Activated CD8-positive, alpha-beta memory T cell treated with anti-CD3 and anti-CD28 coated beads, Interleukin-2, amount 10 ng/mL, durations not matched to agents 7 days and 5 days (primary cell): Measurements from ENCODE around the gene RAB3IP. TPM values are rescaled to one million over a fixed set of nuclear protein-coding genes. Genes with fewer than 3 reads are reported as not detected.
"Not testable (repeated sequence)": the region's sequence is repeated elsewhere in the genome, so short reads cannot be mapped to it uniquely, and the experiment has no call there.

ENCODE experiments used
- ATAC-seq: fragments of 150-1000 bp; cut with Tn5 transposase; one replicate; pipeline ENCODE4 v1.10.0; 2021; ENCODE audit warnings: moderate library complexity
- CTCF ChIA-PET: fragments of 350-600 bp; sonication (Branson Sonifier 250); formaldehyde crosslinking; loops from one replicate; lab custom pipeline; 2021; ENCODE audit warnings: antibody characterized with exemption; lab: Charles Lee
- DNase-seq: peaks from one replicate; pipeline ENCODE4 v3.0.0-alpha.2; 2020
- H3K27ac Mint-ChIP-seq: one replicate; pipeline ENCODE4 v1.8.0; 2021; ENCODE audit warnings: mild to moderate bottlenecking, mixed read lengths
- H3K27me3 Mint-ChIP-seq: one replicate; pipeline ENCODE4 v1.8.0; 2021; ENCODE audit warnings: mixed read lengths
- H3K36me3 Mint-ChIP-seq: one replicate; pipeline ENCODE4 v1.8.0; 2021; ENCODE audit warnings: mild to moderate bottlenecking, mixed read lengths
- H3K4me1 Mint-ChIP-seq: one replicate; pipeline ENCODE4 v1.8.0; 2021; ENCODE audit warnings: mixed read lengths
- H3K4me3 Mint-ChIP-seq: one replicate; pipeline ENCODE4 v1.8.0; 2021; ENCODE audit warnings: mild to moderate bottlenecking, moderate library complexity, mixed read lengths
- H3K9me3 Mint-ChIP-seq: one replicate; pipeline ENCODE4 v1.8.0; 2022; ENCODE audit warnings: low read depth, mixed read lengths
- total RNA-seq, 2 experiments: library from RNA; stranded (reverse); gene quantifications; one replicate each; pipeline ENCODE4 v1.2.3, GENCODE V29; 2021

The RAB3IP gene
- total RNA-seq, 2 experiments from 2014 or later, result 19.3 to 25.0 TPM

DNA sequence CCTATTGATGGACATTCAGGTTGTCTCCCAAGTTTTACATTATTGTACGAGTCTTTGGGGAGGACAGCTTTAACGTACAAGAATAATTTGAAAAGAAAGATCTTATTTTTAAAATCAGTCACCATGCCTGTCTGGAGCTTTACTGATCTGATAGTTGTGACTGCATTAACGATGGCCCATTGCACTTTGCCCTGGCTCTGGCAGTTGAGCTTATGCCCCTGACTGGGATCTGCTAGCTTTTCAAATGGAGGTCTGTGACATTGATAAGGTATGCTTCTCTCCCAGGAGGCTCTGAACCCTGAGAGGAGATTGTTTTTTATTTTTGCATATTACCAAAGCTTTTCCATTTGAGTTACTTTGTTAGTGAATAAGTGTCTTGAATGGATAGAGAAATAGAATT lies 17.9 kb upstream of the RAB3IP start:
- H3K4me1 Mint-ChIP-seq, result no peaks in the 10 kb centered on the region
- no peak overlapping the region for H3K27ac Mint-ChIP-seq
- H3K27me3 Mint-ChIP-seq, result peaks cover 36% of the 10 kb centered on the region
- CTCF ChIA-PET, result no interaction called here
- no peak overlapping the region for H3K4me3 Mint-ChIP-seq
- no peaks in the 10 kb centered on the region for H3K36me3 Mint-ChIP-seq
- no peak for ATAC-seq
- no peak for DNase-seq
- H3K9me3 Mint-ChIP-seq, result no peaks in the 10 kb centered on the region

DNA sequence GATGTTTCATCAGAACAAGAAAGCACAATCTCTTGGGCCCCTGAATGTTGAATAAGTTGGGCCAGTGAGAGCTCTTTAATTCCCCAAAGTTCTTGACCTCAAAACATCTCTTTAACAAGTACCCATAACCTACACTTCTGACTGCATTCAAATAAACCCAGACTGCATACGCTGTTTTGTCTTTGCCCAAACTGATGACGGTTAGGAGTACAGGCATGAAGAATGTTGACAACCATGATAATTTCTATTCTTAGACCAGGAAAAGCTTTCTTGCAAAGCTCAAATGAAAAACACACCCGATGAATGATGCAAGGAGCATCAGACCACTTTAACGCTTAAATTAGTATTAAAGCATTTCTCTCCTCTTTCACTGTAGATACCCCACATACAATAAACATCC lies 11.7 kb upstream of the RAB3IP start:
- peaks cover 44% of the 10 kb centered on the region for H3K27me3 Mint-ChIP-seq
- CTCF ChIA-PET, result interaction anchor here (0.8 kb wide), 1 partner anchor 21 kb away, joined by 3 read pairs; no protein-coding TSS in a partner anchor

DNA sequence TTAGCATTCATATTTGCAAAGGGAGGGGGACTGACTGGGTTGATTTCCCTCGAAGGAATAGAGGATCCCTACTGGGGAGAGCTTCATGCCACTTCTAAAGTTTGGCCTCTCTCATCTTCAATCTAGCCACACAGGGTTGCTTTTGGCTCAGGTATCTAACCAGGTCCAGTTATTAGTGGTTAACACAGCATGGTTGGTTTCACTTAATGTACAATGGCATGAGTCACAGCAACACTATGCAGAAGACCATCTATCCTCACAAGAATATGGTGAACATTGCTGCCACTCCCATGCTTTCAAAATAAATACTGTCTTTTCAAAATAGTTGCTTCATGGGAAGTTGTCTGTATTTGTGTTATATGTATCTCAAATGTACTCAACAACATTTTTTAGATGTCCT lies 6.6 kb upstream of the RAB3IP start:
- DNase-seq, result no peak
- H3K27ac Mint-ChIP-seq, result no peak overlapping the region
- H3K36me3 Mint-ChIP-seq, result no peaks in the 10 kb centered on the region
- CTCF ChIA-PET, result no interaction called here
- H3K4me3 Mint-ChIP-seq, result no peak overlapping the region
- H3K27me3 Mint-ChIP-seq, result peaks cover 43% of the 10 kb centered on the region
- H3K4me1 Mint-ChIP-seq, result no peaks in the 10 kb centered on the region
- no peaks in the 10 kb centered on the region for H3K9me3 Mint-ChIP-seq
- no peak for ATAC-seq

More for the DNA sequence above, 11.7 kb upstream of the RAB3IP start:
- no peak overlapping the region for H3K27ac Mint-ChIP-seq
- no peaks in the 10 kb centered on the region for H3K9me3 Mint-ChIP-seq
- H3K4me3 Mint-ChIP-seq, result no peak overlapping the region
- ATAC-seq (no peak), DNase-seq (no peak)
- no peaks in the 10 kb centered on the region for H3K36me3 Mint-ChIP-seq
- no peaks in the 10 kb centered on the region for H3K4me1 Mint-ChIP-seq

DNA sequence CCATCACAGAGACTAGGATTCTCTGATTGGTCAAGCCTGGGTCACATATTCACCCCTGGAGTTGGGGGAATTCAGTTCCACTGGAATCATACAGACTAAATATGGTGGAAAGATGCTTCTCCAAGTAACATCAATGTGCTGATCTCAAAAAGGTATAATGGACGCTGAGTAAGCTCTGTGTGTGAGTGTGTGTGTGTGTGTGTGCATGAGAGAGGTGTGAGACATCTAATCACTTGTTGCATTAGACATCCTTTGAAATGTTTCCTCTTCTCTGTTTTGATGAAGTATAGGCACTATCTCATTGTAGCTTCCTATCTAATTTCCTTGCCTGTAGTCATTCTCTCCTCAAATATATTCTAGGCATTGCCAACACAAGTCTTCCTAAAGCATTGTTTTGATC lies 5.0 kb upstream of the RAB3IP start:
- no peak for DNase-seq
- H3K27me3 Mint-ChIP-seq, result peaks cover 48% of the 10 kb centered on the region
- peaks cover 4% of the 10 kb centered on the region for H3K4me1 Mint-ChIP-seq
- CTCF ChIA-PET, result no interaction called here
- no peak overlapping the region for H3K4me3 Mint-ChIP-seq
- H3K36me3 Mint-ChIP-seq, result no peaks in the 10 kb centered on the region
- ATAC-seq, result no peak
- no peaks in the 10 kb centered on the region for H3K9me3 Mint-ChIP-seq
- H3K27ac Mint-ChIP-seq, result no peak overlapping the region

DNA sequence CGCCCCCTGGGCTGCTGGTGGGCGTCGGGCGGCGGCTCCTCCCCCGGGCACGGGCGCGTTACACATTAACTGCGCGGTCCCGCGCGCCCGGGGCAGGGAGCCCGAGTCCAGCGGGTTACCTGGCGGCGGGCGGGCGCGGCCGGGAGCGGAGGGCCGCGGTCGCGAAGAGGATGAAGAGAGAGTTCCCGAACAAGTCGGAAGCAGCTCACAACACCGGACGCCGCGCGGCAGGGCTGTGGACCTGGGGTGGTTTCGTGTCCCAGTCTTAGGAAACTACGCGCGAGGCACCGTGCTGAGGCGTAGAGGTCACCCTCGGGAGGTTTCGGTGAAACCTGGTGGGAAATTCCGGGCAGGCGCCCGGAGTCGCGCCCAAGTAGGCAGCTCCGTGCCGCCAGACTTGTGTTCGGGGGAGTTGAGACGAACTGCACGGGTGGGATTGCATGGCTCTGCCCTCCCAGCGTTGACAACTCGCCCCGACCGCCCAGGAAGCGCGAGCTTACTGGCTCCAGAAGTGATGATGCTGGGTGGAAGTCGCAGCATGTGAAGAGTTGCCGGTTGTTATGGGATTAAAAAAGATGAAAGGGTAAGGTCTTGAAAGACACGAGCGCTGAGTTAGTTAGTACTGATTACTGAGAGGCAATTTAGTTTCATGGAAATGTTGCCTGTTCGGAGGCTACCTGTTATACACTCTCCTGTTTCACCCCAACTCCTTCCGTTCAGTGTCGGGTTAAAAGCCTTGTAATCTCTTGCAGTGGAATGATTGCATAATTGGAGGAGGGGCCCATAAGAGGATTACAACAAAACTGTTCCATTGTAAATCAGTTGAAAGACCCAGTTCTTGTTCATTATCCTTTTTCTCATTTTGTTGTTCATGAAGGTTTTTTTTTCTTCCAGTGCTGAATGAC lies 879 bp downstream of the RAB3IP start:
- ATAC-seq, result peak; percentile 32
- Mint-ChIP-seq H3K4me1 (peaks cover 16% of the 10 kb centered on the region), H3K36me3 (peaks cover 1% of the 10 kb centered on the region), H3K27ac (peak overlapping the region; percentile 64), H3K27me3 (peaks cover 19% of the 10 kb centered on the region), H3K4me3 (peak overlapping the region; percentile 78), H3K9me3 (no peaks in the 10 kb centered on the region)
- DNase-seq, result peak; percentile 76
- CTCF ChIA-PET, result interaction anchor here (0.9 to 1.8 kb wide), 4 partner anchors 14 to 87 kb away, joined by 3 to 4 read pairs (median 3); no protein-coding TSS in a partner anchor

DNA sequence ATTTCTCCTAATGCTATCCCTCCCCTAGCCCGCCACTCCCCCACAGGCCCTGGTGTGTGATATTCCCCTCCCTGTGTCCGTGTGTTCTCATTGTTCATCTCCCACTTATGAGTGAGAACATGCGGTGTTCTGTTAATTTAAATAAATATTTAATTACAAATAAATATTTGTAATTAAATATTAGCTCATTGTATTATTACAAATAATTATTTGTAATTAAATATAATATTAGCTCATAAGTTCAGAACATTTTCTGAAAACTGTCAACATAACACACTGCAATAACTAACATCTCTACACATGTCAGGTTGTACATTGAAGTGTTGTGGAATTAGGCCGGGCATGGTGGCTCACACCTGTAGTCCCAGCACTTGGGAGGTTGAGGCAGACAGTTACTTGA lies 5.4 kb downstream of the RAB3IP start:
- CTCF ChIA-PET, result no interaction called here
- Mint-ChIP-seq H3K27ac (no peak overlapping the region), H3K9me3 (no peaks in the 10 kb centered on the region), H3K36me3 (peaks cover 1% of the 10 kb centered on the region), H3K4me1 (peaks cover 12% of the 10 kb centered on the region), H3K27me3 (peaks cover 2% of the 10 kb centered on the region), H3K4me3 (no peak overlapping the region)
- no peak for ATAC-seq
- DNase-seq, result no peak

DNA sequence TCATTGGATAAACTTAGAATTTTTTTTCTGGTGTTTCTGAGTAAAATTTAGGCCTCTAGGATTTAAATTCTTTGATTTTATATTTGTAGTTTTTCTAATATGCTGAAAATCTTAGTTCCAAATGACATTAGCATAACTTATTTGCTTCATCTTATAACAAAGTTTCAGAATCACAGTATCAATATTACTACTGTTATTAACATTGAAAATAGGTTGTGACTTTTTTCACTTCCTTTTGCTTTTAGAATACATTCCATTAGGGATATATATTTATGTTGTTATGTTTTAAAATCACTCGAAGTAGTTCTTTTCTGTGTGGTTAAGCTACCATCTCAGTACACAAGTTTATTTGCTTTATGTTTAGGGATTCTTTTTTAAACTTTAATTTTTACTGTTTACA lies 12.8 kb downstream of the RAB3IP start:
- H3K4me1 Mint-ChIP-seq, result peaks cover 3% of the 10 kb centered on the region
- no peak overlapping the region for H3K4me3 Mint-ChIP-seq
- peaks cover 18% of the 10 kb centered on the region for H3K36me3 Mint-ChIP-seq
- ATAC-seq (no peak), DNase-seq (no peak)
- no peaks in the 10 kb centered on the region for H3K9me3 Mint-ChIP-seq
- CTCF ChIA-PET, result no interaction called here
- H3K27me3 Mint-ChIP-seq, result no peaks in the 10 kb centered on the region
- no peak overlapping the region for H3K27ac Mint-ChIP-seq

DNA sequence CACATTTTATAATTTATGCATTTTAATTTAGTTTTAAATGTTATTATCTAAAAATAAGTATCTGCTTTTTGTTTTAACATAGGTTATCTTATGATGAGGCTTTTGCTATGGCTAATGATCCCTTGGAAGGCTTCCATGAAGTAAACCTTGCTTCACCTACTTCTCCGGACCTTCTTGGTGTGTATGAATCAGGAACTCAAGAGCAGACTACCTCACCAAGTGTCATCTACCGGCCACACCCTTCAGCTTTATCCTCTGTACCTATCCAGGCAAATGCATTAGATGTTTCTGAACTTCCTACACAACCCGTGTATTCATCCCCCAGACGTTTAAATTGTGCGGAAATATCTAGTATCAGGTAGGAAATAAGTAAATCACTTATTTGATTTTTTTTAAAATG lies 16.6 kb downstream of the RAB3IP start:
- CTCF ChIA-PET, result no interaction called here
- Mint-ChIP-seq H3K27ac (no peak overlapping the region), H3K4me1 (peaks cover 12% of the 10 kb centered on the region), H3K4me3 (no peak overlapping the region), H3K27me3 (no peaks in the 10 kb centered on the region), H3K36me3 (peaks cover 39% of the 10 kb centered on the region), H3K9me3 (peaks cover 3% of the 10 kb centered on the region)
- DNase-seq (no peak), ATAC-seq (no peak)

DNA sequence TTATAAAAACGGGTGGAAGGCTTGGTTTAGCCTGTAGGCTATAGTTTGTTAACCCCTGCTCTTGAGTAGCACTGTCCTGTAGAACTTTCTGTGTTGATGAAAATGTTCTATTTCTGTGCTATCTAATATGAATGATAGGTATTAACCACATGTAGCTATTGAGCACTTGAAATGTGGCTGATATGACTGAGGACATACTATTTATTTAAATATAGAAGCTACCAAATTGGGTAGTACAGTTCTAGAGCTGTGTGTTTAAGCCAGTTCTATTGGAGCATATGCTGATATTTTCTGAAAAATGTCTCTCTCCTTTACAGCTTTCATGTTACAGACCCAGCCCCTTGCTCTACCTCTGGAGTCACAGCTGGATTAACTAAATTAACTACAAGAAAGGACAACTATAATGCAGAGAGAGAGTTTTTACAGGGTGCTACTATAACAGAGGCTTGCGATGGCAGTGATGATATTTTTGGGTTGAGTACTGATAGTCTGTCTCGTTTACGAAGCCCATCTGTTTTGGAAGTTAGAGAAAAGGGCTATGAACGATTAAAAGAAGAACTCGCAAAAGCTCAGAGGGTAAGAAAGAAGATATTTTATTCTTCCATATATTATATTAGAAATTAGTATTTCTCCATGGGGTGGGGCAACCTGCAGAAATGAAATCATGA lies 17.6 kb downstream of the RAB3IP start:
- DNase-seq (no peak), ATAC-seq (no peak)
- Mint-ChIP-seq H3K27ac (no peak overlapping the region), H3K27me3 (no peaks in the 10 kb centered on the region), H3K36me3 (peaks cover 48% of the 10 kb centered on the region), H3K4me1 (peaks cover 12% of the 10 kb centered on the region), H3K9me3 (peaks cover 6% of the 10 kb centered on the region), H3K4me3 (no peak overlapping the region)
- CTCF ChIA-PET, result no interaction called here

DNA sequence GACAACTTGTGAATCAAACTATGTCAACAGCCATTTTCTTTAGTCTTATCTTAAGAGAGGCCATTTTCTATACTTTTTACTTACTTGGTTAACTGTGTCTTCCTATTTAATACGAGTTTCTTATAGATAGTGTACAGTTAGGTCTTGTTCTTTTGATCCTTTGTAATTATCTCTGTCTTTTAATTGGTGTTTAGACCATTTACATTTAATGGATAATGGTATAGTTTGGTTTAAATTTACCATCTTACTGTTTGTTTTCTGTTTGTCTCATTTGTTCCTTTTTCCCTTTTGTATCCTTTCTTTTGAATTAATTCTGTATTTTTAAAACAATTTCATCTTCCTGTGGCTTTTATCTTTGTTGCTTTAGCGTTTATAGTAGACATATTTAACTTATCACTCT lies 19.4 kb downstream of the RAB3IP start:
- no peak for DNase-seq
- peaks cover 59% of the 10 kb centered on the region for H3K36me3 Mint-ChIP-seq
- no peak overlapping the region for H3K4me3 Mint-ChIP-seq
- peaks cover 6% of the 10 kb centered on the region for H3K9me3 Mint-ChIP-seq
- no peak for ATAC-seq
- peaks cover 12% of the 10 kb centered on the region for H3K4me1 Mint-ChIP-seq
- no peak overlapping the region for H3K27ac Mint-ChIP-seq
- no peaks in the 10 kb centered on the region for H3K27me3 Mint-ChIP-seq
- CTCF ChIA-PET, result interaction anchor here (0.6 kb wide), 1 partner anchor 768 kb away, joined by 3 read pairs; no protein-coding TSS in a partner anchor

DNA sequence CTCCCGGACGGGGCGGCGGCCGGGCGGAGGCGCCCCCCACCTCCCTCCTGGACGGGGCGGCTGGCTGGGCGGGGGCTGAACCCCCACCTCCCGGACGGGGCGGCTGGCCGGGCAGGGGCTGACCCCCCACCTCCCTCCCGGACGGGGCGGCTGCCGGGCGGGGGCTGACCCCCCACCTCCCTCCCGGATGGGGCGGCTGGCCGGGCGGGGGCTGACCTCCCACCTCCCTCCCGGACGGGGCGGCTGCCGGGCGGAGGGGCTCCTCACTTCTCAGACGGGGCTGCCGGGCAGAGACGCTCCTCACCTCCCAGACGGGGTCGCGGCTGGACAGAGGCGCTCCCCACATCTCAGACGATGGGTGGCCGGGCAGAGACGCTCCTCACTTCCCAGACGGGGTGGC lies 20.9 kb downstream of the RAB3IP start:
- ATAC-seq, H3K27me3 Mint-ChIP-seq, H3K27ac Mint-ChIP-seq, DNase-seq, H3K9me3 Mint-ChIP-seq, CTCF ChIA-PET, H3K4me3 Mint-ChIP-seq: not testable (repeated sequence)
- Mint-ChIP-seq H3K36me3 (peaks cover 69% of the 10 kb centered on the region), H3K4me1 (peaks cover 12% of the 10 kb centered on the region)

DNA sequence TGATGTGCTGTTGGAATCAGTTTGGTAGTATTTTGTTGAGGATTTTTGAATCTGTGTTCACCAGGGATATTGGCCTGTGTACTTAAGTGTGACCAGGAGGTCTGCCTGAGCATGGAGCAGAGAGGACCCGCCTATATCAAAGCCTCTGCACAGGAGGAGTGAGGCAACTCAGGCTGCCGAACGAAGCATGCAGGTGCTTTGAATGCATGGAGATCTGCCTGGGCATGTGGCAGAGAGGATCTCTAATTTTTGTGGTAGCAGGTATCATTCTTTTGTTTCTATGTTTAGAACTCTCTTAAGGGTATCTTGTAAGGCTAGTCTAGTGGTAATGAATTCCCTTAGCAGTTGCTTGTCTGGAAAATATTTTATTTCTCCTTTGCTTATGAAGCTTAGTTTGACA lies 26.9 kb downstream of the RAB3IP start:
- Mint-ChIP-seq H3K9me3 (peaks cover 26% of the 10 kb centered on the region), H3K4me1 (no peaks in the 10 kb centered on the region)

DNA sequence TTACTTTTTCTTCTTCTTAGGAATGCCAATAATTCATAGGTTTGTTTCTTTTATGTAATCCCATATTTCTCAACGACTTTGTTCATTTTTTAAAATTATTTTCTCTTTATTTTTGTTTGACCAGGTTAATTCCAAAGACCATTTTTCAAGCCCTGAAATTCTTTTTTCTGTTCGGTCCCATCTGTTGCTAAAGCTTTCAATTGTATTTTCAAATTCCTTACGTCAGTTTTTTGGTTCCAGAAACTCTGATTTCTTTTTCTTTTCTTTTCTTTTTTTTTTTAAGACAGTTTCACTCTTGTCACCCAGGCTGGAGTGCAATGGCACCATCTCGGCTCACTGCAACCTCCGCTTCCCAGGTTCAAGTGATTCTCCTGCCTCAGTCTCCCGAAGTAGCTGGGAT lies 27.6 kb downstream of the RAB3IP start:
- peaks cover 25% of the 10 kb centered on the region for H3K9me3 Mint-ChIP-seq
- H3K27me3 Mint-ChIP-seq, result no peaks in the 10 kb centered on the region
- H3K4me3 Mint-ChIP-seq, result no peak overlapping the region
- no peak overlapping the region for H3K27ac Mint-ChIP-seq
- DNase-seq, result no peak
- H3K36me3 Mint-ChIP-seq, result peaks cover 73% of the 10 kb centered on the region
- CTCF ChIA-PET, result no interaction called here
- H3K4me1 Mint-ChIP-seq, result no peaks in the 10 kb centered on the region
- no peak for ATAC-seq

More for the DNA sequence above, 26.9 kb downstream of the RAB3IP start:
- Mint-ChIP-seq H3K4me3 (no peak overlapping the region), H3K27me3 (no peaks in the 10 kb centered on the region), H3K36me3 (peaks cover 78% of the 10 kb centered on the region), H3K27ac (no peak overlapping the region)
- DNase-seq (no peak), ATAC-seq (no peak)
- CTCF ChIA-PET, result no interaction called here

DNA sequence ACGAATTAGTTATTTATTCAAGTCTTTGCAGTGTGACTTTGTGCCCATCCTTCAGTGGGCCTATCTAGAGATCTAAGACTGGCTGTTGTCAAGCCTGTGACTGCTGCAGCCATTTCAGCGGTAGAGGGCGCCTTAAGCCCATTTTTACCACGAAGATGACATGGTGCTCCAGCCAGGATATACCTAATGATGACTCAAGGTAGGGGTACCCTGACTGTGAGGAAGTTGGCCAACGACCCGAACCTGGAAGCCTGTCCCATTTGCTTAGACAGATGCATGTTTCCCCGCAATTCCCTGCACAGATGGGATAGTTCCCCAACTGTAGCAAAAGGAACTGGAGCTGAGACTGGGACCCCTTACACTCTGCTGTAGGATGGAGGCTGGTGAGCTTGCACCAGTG lies 41.3 kb downstream of the RAB3IP start:
- ATAC-seq (no peak), DNase-seq (no peak)
- peaks cover 26% of the 10 kb centered on the region for H3K36me3 Mint-ChIP-seq
- no peaks in the 10 kb centered on the region for H3K27me3 Mint-ChIP-seq
- peaks cover 4% of the 10 kb centered on the region for H3K9me3 Mint-ChIP-seq
- H3K27ac Mint-ChIP-seq, result no peak overlapping the region
- H3K4me3 Mint-ChIP-seq, result no peak overlapping the region
- H3K4me1 Mint-ChIP-seq, result no peaks in the 10 kb centered on the region
- CTCF ChIA-PET, result no interaction called here
